Effector CD4-positive, alpha-beta T cell (primary cell): ENCODE measurements around the gene GALT.

ENCODE experiments used
- DNase-seq: peaks from one replicate; pipeline ENCODE4 v3.0.0-alpha.2; 2020

Gene GALT

GRCh38 chr9:34652602-34653000 is 6.1 kb downstream of the GALT start:
- no peak for DNase-seq

- DNase-seq = no peak
Measured at GRCh38 chr9:34653151-34654072, 6.9 kb downstream of the GALT start.

- no peak for DNase-seq
Measured at GRCh38 chr9:34654323-34655051, 8.0 kb downstream of the GALT start.

GRCh38 chr9:34655394-34655793 is 8.9 kb downstream of the GALT start:
- no peak for DNase-seq

- no peak for DNase-seq
Measured at GRCh38 chr9:34656992-34657391, 10.5 kb downstream of the GALT start.

- no peak for DNase-seq
Measured at GRCh38 chr9:34658461-34658860, 12.0 kb downstream of the GALT start.

- DNase-seq = no peak
Measured at GRCh38 chr9:34659592-34660253, 13.2 kb downstream of the GALT start.

- no peak for DNase-seq
Measured at GRCh38 chr9:34662526-34663302, 16.2 kb downstream of the GALT start, which contains the start of gene CCL27. TSS of gene CCL27 (minus strand) at chr9:34662657. CDS start at chr9:34662633, 24 bp downstream.

GRCh38 chr9:34663303-34663605 is 16.8 kb downstream of the GALT start:
- peak; percentile 23 for DNase-seq

- peak; percentile 64 for DNase-seq
Measured at GRCh38 chr9:34664281-34665066, 18.0 kb downstream of the GALT start.

- DNase-seq = no peak
Measured at GRCh38 chr9:34665067-34665380, 18.5 kb downstream of the GALT start.

- DNase-seq = peak; percentile 84
Measured at GRCh38 chr9:34665381-34666250, 19.1 kb downstream of the GALT start.

GRCh38 chr9:34669809-34670562 is 23.5 kb downstream of the GALT start:
- DNase-seq = no peak

- DNase-seq = no peak
Measured at GRCh38 chr9:34671307-34671706, 24.8 kb downstream of the GALT start.

- no peak for DNase-seq
Measured at GRCh38 chr9:34674440-34674839, 28.0 kb downstream of the GALT start.

- peak; percentile 27 for DNase-seq
Measured at GRCh38 chr9:34675048-34675714, 28.7 kb downstream of the GALT start.

GRCh38 chr9:34675869-34676268 is 29.4 kb downstream of the GALT start:
- no peak for DNase-seq

- no peak for DNase-seq
Measured at GRCh38 chr9:34684145-34684544, 37.7 kb downstream of the GALT start.

- DNase-seq = no peak
Measured at GRCh38 chr9:34684816-34685215, 38.3 kb downstream of the GALT start.

- no peak for DNase-seq
Measured at GRCh38 chr9:34685591-34685990, 39.1 kb downstream of the GALT start.
